NT2/D1 (cell line): Measurements from ENCODE around the gene TUBB3.

ENCODE experiments used
- SUZ12 ChIP-seq: IDR thresholded peaks from 2 replicates; pipeline ENCODE4 v1.6.1; 2011; ENCODE audit not compliant: insufficient read length, insufficient read depth; ENCODE audit errors: extremely low read depth
- YY1 ChIP-seq: IDR thresholded peaks from 2 replicates; pipeline ENCODE4 v1.6.1; 2011; ENCODE audit not compliant: insufficient read length, insufficient read depth

DNA sequence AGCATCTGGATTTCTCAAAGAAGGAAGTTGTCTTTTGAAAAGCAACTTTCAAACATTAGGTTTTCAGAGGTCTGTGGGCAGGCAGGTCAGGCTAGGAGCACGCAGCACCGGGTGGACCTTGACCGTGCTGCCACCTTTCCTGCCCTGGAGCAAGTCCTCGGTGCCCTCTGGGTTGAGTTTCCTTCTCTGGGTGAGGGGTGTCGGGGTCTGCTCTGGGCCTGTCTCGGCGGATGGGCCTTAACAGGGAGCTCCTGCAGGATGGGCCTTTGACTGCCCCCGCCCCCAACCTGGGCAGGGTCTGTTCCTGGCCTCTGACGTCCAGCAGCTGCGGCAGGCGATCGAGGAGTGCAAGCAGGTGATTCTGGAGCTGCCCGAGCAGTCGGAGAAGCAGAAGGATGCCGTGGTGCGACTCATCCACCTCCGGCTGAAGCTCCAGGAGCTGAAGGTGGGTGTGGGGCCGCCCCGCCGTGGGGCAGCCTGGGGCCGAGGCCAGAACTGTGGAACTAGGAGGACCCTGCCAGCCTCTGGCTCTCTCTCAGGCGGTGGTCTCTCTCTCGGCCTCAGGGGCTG is 34.2 kb downstream of the TUBB3 start:
- TF ChIP-seq SUZ12 = no peak
- TF ChIP-seq YY1 = no peak
